ENCODE measurements around the gene MTMR11. TPM values are rescaled to one million over a fixed set of nuclear protein-coding genes. Genes with fewer than 3 reads are reported as not detected.

MTMR11 gene
- total and polyA plus RNA-seq, 10 of the 15 experiments (the other 5 are each of a cell fraction or from before 2014, with no cell fraction given) = 0.35 to 1.1 (median 0.73) TPM

DNA sequence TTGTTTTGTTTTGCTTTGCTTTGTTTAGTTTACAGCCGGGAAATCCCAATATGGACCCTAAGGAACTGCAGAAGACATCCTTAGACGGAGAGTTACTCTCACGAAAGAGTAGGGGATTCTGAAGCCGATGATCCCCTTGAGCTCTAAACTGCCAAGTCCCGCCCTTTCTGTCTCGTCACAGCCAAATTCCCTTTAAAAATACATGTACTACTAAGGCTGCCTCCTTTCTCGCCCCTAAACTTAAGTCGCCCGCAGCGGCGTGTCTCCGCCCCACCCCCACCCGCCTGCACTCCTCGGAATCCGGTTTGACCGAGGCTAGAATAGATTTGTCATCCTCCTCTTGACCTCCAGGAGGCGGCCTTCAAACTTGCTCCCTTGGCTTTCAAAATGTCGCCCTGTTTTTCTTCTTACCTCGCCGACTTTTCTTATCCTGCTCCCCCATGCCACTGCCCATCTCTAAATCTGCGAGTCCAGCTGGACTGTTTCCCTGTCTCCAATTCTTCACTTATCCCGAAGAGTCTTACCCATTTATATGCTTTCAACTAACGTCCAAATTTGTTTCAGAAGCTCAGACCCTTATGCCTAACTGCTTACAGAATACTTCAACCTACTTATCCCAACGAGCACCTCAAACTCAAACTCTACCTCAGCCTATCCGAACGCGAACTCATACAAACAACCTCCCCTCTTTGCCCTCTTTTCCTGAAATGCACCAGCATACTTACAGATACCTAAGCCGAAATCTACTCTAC lies 48.3 kb downstream of the MTMR11 start (continued):
- no peak for TF ChIP-seq NR2C1 (IDR thresholded peaks at IDR 0.05)
- TF ChIP-seq, protein P1, sequence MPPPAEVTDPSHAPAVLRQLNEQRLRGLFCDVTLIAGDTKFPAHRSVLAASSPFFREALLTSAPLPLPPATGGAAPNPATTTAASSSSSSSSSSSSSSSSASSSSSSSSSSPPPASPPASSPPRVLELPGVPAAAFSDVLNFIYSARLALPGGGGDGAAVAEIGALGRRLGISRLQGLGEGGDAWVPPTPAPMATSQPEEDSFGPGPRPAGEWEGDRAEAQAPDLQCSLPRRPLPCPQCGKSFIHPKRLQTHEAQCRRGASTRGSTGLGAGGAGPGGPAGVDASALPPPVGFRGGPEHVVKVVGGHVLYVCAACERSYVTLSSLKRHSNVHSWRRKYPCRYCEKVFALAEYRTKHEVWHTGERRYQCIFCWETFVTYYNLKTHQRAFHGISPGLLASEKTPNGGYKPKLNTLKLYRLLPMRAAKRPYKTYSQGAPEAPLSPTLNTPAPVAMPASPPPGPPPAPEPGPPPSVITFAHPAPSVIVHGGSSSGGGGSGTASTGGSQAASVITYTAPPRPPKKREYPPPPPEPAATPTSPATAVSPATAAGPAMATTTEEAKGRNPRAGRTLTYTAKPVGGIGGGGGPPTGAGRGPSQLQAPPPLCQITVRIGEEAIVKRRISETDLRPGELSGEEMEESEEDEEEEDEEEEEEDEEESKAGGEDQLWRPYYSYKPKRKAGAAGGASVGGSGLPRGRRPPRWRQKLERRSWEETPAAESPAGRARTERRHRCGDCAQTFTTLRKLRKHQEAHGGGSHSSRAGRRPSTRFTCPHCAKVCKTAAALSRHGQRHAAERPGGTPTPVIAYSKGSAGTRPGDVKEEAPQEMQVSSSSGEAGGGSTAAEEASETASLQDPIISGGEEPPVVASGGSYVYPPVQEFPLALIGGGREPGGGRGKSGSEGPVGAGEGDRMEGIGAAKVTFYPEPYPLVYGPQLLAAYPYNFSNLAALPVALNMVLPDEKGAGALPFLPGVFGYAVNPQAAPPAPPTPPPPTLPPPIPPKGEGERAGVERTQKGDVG (CRISPR knock-in tag; IDR thresholded peaks at IDR 0.05) = 0 out of 2 replicates have a peak, but pooled peaks have one; percentile 47
- TF ChIP-seq RB1 (IDR thresholded peaks at IDR 0.05; ENCODE audit: borderline replicate concordance) = peak; percentile 70; the same call in 1 of the 2 replicates
- TF ChIP-seq IRF4 (IDR thresholded peaks at IDR 0.05; ENCODE audit: low read depth, low read length) = 0 out of 2 replicates have a peak, but pooled peaks have one; percentile 55
- TF ChIP-seq SIX5 (IDR thresholded peaks at IDR 0.05; ENCODE audit: low read depth, low read length, severe bottlenecking) = no peak
- TF ChIP-seq NR2C2 (IDR thresholded peaks at IDR 0.05; ENCODE audit: borderline replicate concordance, control insufficient read depth, insufficient read length, low read depth) = no peak
- no peak for TF ChIP-seq MYC (IDR thresholded peaks at IDR 0.05; ENCODE audit: insufficient read depth, insufficient read length, insufficient replicate concordance, low read length, severe bottlenecking)
- no peak; the same call in 1 of the 2 replicates for TF ChIP-seq TBL1XR1 (IDR thresholded peaks at IDR 0.05; ENCODE audit: low read depth, low read length)
- TF ChIP-seq HDAC6 (IDR thresholded peaks at IDR 0.05; ENCODE audit: unreplicated experiment) = no peak
- no peak for TF ChIP-seq HDAC2 (IDR thresholded peaks at IDR 0.05)
- no peak; the same call in 1 of the 2 replicates for TF ChIP-seq NFXL1 (IDR thresholded peaks at IDR 0.05; ENCODE audit: borderline replicate concordance)
- TF ChIP-seq SP1 (IDR thresholded peaks at IDR 0.05; ENCODE audit: low read depth, low read length) = peak; percentile 7
- TF ChIP-seq, protein P2, sequence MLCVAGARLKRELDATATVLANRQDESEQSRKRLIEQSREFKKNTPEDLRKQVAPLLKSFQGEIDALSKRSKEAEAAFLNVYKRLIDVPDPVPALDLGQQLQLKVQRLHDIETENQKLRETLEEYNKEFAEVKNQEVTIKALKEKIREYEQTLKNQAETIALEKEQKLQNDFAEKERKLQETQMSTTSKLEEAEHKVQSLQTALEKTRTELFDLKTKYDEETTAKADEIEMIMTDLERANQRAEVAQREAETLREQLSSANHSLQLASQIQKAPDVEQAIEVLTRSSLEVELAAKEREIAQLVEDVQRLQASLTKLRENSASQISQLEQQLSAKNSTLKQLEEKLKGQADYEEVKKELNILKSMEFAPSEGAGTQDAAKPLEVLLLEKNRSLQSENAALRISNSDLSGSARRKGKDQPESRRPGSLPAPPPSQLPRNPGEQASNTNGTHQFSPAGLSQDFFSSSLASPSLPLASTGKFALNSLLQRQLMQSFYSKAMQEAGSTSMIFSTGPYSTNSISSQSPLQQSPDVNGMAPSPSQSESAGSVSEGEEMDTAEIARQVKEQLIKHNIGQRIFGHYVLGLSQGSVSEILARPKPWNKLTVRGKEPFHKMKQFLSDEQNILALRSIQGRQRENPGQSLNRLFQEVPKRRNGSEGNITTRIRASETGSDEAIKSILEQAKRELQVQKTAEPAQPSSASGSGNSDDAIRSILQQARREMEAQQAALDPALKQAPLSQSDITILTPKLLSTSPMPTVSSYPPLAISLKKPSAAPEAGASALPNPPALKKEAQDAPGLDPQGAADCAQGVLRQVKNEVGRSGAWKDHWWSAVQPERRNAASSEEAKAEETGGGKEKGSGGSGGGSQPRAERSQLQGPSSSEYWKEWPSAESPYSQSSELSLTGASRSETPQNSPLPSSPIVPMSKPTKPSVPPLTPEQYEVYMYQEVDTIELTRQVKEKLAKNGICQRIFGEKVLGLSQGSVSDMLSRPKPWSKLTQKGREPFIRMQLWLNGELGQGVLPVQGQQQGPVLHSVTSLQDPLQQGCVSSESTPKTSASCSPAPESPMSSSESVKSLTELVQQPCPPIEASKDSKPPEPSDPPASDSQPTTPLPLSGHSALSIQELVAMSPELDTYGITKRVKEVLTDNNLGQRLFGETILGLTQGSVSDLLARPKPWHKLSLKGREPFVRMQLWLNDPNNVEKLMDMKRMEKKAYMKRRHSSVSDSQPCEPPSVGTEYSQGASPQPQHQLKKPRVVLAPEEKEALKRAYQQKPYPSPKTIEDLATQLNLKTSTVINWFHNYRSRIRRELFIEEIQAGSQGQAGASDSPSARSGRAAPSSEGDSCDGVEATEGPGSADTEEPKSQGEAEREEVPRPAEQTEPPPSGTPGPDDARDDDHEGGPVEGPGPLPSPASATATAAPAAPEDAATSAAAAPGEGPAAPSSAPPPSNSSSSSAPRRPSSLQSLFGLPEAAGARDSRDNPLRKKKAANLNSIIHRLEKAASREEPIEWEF (IDR thresholded peaks at IDR 0.05; ENCODE audit: insufficient replicate concordance, low read depth, low read length) = no peak
- TF ChIP-seq TAF1 (IDR thresholded peaks at IDR 0.05; ENCODE audit: borderline replicate concordance, low read depth, low read length) = peak; percentile 31; the same call in 1 of the 2 replicates
- TF ChIP-seq HCFC1 (IDR thresholded peaks at IDR 0.05; ENCODE audit: low read length) = peak; percentile 52; the same call in 1 of the 2 replicates
- TF ChIP-seq, protein P3, sequence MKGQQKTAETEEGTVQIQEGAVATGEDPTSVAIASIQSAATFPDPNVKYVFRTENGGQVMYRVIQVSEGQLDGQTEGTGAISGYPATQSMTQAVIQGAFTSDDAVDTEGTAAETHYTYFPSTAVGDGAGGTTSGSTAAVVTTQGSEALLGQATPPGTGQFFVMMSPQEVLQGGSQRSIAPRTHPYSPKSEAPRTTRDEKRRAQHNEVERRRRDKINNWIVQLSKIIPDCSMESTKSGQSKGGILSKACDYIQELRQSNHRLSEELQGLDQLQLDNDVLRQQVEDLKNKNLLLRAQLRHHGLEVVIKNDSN (IDR thresholded peaks at IDR 0.05; ENCODE audit: borderline replicate concordance, extremely low read length, insufficient read depth, low read depth, low read length) = no peak
- peak; percentile 89 for TF ChIP-seq CHD1 (IDR thresholded peaks at IDR 0.05; ENCODE audit: low read depth, low read length)
- TF ChIP-seq, protein P4, sequence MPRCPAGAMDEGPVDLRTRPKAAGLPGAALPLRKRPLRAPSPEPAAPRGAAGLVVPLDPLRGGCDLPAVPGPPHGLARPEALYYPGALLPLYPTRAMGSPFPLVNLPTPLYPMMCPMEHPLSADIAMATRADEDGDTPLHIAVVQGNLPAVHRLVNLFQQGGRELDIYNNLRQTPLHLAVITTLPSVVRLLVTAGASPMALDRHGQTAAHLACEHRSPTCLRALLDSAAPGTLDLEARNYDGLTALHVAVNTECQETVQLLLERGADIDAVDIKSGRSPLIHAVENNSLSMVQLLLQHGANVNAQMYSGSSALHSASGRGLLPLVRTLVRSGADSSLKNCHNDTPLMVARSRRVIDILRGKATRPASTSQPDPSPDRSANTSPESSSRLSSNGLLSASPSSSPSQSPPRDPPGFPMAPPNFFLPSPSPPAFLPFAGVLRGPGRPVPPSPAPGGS (IDR thresholded peaks at IDR 0.05; ENCODE audit: borderline replicate concordance, insufficient read depth, low read depth, low read length, poor library complexity, severe bottlenecking) = no peak

Measured in GM12878 (cell line).